GM21381 (cell line): ENCODE measurements around the gene GTF2H2C.
"Not testable (repeated sequence)": the region's sequence is repeated elsewhere in the genome, so short reads cannot be mapped to it uniquely, and the experiment has no call there.

Experiments used
- ATAC-seq: cut with Tn5 transposase; IDR thresholded peaks from one replicate; pipeline ENCODE4 v1.9.1; 2021; ENCODE audit warnings: mild to moderate bottlenecking, moderate library complexity; ENCODE audit not compliant: unreplicated experiment

The GTF2H2C gene

GRCh38 chr5:69559908-69560330 lies at the start of gene GTF2H2C:
Gene GTF2H2C, plus strand, starts transcription at chr5:69560191. Its CDS starts 4,942 bp downstream, at chr5:69565133.
- peak; percentile 96 for ATAC-seq

DNA sequence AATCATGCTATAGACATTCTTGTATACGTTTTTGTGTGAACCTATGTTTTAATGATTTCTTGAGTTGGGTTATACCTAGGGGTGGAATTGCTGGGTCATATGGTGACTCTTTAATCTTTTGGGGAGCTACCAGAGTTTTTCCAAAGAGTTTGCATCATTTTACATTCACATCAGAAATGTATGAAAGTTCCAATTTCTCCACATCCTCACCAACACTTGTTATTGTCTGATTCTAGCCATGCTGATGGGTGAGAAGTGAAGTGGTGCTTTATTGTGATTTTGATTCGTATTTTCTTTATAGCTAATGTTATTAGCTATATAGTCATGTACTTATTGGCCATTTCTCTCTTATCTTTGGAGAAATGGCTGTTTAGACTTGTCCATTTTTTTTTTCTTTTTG lies 49.3 kb upstream of the GTF2H2C start:
- no peak for ATAC-seq

DNA sequence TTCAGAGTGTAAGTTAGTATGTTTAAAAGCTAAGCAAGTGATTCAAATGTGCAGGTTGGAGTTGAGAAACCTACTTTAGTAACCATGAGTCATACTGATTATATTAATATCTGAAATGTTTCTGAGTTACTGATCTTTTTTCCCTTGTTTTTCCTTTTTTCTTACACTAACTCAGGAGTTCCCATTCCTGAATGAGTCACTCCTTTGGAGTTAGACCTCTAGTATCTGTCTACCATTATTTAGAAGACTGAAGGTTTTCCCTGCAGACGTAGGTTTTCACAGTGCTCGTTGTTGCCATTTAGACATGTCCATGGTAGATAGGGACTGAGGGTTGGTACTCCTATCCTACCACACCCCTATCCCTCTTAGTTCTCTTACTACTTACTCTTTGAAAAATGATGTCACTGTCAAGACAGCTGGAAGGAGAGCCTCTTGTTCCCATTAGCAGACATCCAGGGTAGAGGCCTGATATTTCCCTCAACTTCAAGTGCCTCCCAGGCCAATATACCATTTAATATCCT lies 47.2 kb upstream of the GTF2H2C start:
- no peak for ATAC-seq

GRCh38 chr5:69515570-69515969 lies 44.4 kb upstream of the GTF2H2C start:
- ATAC-seq = not testable (repeated sequence)

DNA sequence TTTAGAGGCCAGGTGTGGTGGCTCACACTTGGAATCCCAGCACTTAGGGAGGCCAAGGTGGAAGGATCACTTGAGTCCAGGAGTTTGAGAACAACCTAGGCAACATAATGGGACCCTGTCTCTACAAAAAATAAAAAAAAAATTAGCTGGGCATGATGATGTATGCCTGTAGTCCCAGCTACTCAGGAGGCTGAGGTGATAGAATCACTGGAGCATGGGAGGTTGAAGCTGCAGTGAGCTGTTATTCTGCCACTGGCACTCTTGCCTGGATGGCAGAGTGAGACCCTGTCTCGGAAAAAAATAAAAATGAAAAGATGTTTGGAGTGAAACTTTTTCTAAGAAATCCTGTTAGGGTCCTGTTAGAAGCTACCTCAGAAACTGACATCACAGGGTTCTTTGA lies 43.2 kb upstream of the GTF2H2C start:
- no peak for ATAC-seq

GRCh38 chr5:69517763-69518212 lies 42.2 kb upstream of the GTF2H2C start:
- no peak for ATAC-seq

- ATAC-seq = no peak
Measured at GRCh38 chr5:69519285-69519684, 40.7 kb upstream of the GTF2H2C start.

- no peak for ATAC-seq
Measured at GRCh38 chr5:69522035-69522434, 38.0 kb upstream of the GTF2H2C start.

DNA sequence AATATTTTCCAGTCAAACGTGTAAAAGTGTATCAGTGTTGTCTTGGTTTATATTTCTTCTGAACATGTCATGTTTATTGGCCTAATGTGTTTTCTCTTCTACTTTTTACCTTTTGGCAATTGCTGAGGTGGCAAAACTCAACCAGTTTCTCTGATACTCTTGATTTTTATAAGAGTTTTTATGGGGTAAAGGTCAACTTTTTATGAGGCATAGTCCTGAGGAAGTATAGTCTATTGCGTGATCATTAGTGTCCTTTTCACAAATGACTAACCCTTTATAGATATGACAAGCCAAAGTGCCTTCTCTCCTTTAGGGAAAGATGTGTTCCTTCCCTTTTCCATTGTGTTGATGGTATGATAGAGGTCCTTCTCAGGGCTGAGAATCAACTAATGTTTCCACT lies 34.5 kb upstream of the GTF2H2C start:
- ATAC-seq = no peak

GRCh38 chr5:69526660-69527059 lies 33.3 kb upstream of the GTF2H2C start:
- ATAC-seq = no peak

DNA sequence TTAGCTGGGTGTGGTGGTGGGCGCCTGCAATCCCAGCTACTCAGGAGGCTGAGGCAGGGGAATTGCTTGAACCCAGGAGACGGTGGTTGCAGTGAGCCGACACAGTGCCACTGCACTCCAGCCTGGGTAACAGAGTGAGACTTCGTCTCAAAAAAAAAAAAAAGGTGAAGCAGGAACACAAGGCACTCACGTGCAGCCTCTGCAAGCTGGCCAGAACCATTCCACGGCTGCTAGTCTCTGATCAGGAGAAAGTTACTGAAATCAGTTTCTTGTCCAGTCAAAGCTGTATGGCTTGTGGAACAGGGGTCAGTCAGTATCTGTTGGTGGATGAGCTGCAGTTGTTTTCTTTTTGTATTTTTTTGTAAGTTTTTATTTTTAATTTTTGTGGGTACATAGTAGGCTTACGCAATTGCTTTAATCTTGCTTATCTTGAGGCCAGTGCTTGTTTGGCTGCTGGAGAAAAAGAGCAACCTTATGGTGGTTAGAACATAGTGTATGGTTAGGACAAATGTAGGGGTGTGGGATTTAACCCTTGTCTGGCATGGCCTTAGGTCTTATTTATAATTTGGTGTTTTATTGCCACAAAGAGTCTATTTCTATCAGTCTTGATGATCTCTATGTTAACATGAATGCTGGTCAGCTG lies 32.7 kb upstream of the GTF2H2C start:
- no peak for ATAC-seq

- no peak for ATAC-seq
Measured at GRCh38 chr5:69528035-69528434, 32.0 kb upstream of the GTF2H2C start.

DNA sequence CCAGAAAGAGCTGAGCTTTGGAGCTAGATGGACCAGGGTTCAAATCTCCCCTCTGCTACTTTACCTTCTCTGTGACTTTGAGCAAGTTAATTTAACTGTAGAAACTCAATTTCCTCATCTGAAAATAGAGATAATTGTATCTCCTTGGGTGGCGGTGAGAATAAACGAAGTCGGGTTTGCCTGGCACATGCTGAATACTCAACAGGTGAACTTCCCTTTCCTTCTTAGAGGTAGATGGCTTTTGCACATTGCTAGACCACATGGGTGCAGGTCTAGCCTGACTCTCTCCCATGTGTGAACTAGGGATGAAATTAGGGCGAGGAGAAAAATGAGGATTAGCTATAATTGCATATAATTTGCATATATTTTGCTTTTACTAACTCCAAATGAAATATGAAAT lies 31.4 kb upstream of the GTF2H2C start:
- ATAC-seq = no peak

DNA sequence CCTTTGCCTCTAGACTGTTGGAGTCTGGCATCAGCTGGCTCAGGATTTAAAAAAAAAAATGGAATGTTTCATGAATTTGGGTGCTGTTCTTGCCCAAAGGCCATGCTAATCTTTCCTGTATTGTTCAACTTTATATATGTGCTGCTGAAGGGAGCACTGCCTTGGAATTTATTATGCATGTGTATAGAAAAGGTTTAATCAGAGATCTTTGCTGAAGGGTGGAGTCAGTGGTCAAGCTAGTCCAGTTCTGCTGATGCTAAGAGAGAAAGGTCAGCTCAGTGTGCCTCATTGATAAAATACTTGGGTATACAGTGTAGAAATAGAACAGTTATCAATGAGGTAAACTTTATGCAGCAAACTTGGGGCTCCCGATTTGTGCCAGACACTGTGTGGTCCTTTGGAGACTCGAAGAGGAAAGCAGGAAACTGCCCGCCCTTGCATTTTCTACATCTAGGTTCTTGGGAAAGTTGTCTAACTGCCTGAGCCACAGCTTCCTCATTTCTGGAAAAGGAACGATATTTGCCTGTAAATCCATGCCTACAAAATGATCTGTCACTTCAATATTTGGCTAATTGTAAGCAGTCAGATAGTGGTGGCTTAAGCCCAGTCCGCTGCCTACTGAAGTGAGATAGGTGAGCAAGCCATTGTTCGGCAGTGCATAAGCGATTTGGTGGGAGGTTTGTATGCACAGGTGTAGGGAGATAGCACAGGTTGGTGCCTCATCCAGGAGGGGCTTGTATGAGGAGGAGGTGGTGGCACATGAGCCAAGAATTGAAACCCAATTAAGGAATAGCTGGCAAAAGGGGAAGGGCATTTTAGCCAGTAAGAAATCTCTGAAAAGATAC lies 29.2 kb upstream of the GTF2H2C start:
- ATAC-seq = no peak

GRCh38 chr5:69531406-69531801 lies 28.6 kb upstream of the GTF2H2C start:
- no peak for ATAC-seq

- ATAC-seq = not testable (repeated sequence)
Measured at GRCh38 chr5:69537911-69538310, 22.1 kb upstream of the GTF2H2C start.

DNA sequence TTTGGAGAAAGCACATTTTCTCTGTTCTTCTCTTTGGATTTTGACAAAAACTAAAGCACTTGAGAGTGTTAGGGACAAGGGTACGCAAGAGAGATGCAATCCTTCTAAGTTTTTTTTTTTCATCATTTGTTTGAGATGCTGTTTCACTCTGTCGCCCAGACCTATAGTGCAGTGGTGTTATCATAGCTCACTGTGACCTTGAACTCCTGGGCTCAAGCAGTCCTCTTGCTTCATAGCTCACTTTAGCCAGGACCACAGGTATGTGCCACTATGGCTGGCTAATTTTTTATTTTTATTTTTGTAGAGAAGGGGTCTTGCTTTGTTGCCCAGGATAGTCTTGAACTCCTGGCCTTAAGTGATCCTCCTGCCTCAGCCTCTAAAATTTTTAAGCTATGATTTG lies 21.3 kb upstream of the GTF2H2C start:
- ATAC-seq = not testable (repeated sequence)

DNA sequence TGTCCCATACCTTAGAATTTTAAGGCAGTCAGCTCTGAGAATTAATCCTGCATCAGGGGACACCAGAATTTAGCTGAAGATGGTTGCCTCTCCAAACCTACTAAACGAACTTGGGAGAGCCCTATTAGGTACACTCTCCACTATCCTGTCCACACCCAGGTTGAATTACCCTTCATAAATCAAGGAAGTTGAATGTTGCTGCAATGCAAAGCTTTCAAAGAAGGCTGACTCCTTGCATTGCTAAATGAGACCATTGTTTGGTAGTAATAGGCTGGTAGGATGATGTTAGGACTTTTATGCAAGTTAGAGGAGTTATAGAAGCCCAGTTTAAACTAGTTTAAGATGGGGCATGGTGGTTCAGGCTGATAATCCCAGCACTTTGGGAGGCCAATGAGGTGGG lies 18.6 kb upstream of the GTF2H2C start:
- ATAC-seq = not testable (repeated sequence)

- not testable (repeated sequence) for ATAC-seq
Measured at GRCh38 chr5:69542838-69543618, 17.0 kb upstream of the GTF2H2C start.

DNA sequence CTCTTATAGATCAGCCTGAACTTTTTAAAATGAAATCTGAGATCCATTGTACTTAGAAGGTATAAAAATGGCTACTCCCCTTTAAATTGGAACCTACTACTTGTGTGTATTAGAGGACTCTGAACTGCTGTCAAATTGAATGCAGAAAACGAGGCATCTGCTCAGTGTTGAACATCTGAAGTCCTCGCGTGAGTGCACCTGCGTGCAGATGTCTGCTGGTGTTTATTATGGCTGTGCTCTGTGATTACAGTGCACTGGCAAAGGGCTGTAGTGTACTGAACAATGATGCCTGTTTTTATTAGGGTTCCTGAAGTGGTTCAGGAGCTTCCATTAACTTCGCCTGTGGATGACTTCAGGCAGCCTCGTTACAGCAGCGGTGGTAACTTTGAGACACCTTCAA lies 15.4 kb upstream of the GTF2H2C start:
- not testable (repeated sequence) for ATAC-seq
